ENCODE measurements around the gene NISCH. TPM values are rescaled to one million over a fixed set of nuclear protein-coding genes. Genes with fewer than 3 reads are reported as not detected.

Gene NISCH
- total and polyA plus RNA-seq, 4 donors, result 91.5 to 161 (median 113) TPM

GRCh38 chr3:52454938-52455282, 494 bp upstream of the NISCH start:
- Histone ChIP-seq H3K4me1 (ENCODE audit: control insufficient read depth, insufficient read depth, low read length) (peaks cover 33% of the 10 kb centered on the region), H3K4me3 (ENCODE audit: low read depth, low read length) (peak overlapping the region; percentile 93), H3K36me3 (ENCODE audit: control insufficient read depth, insufficient read depth, low read length) (peaks cover 23% of the 10 kb centered on the region), H3K9me3 (ENCODE audit: control insufficient read depth, insufficient read depth, low read length) (no peaks in the 10 kb centered on the region), H3K27ac (ENCODE audit: low read depth, low read length) (peak overlapping the region; percentile 91), H3K27me3 (ENCODE audit: control insufficient read depth, insufficient read depth, low read length) (no peaks in the 10 kb centered on the region)
- no peak for DNase-seq (ENCODE audit: low read depth in 4 of 6, low spot score in 6 of 6)
- 61% methylated on average over 8 of the region's 11 CpGs for WGBS (ENCODE audit: insufficient coverage)

- WGBS (ENCODE audit: insufficient coverage), result 0% methylated on average over 7 of the region's 13 CpGs
- peaks cover 32% of the 10 kb centered on the region for H3K36me3 ChIP-seq (ENCODE audit: control insufficient read depth, insufficient read depth, low read length)
- H3K27ac ChIP-seq (ENCODE audit: low read depth, low read length), result peak overlapping the region; percentile 85
- peaks cover 33% of the 10 kb centered on the region for H3K4me1 ChIP-seq (ENCODE audit: control insufficient read depth, insufficient read depth, low read length)
- no peaks in the 10 kb centered on the region for H3K9me3 ChIP-seq (ENCODE audit: control insufficient read depth, insufficient read depth, low read length)
- no peaks in the 10 kb centered on the region for H3K27me3 ChIP-seq (ENCODE audit: control insufficient read depth, insufficient read depth, low read length)
- peak overlapping the region; percentile 93 for H3K4me3 ChIP-seq (ENCODE audit: low read depth, low read length)
- DNase-seq (ENCODE audit: low read depth in 4 of 6, low spot score in 6 of 6), result peak in 3 of 6 donors; percentile 22 to 78 (median 74)
These were observed 880 bp downstream of the NISCH start for GRCh38 chr3:52456169-52456799.

GRCh38 chr3:52456800-52457183, 1.4 kb downstream of the NISCH start:
- WGBS (ENCODE audit: insufficient coverage), result 33% methylated on average over 1 of the region's 5 CpGs

DNA sequence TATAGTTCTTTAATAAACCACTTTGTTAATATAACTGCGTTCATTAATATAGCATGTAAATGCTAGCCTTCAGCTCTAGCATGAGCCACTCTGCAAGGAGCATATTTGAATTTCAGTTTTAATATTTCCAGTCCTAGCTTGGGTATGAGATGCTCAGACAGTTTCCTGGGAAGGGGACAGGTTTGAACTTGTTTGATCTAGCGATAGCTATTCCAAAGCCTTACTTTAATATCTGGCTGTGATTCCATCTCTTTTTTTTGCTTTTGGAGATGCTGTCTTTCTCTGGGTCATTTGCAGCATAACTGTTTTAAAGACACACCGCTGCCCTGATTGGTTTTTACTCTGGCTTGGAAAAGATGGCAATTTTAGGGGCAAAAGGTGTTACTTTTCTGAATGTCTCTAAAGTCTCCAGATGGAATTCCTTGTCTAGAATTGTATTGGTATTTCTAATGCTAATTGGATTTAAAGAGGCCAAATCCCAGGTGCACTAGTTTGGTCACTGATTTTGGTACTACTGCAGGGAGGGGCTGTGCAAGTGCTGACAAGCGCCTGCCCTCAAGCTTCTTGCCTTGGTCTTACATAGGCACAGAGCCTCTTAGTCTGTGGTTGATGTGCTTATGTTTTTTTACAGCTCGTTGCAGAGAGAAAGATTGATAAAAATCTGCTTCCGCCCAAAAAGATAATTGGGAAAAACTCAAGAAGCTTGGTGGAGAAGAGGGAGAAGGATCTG, 2.8 kb downstream of the NISCH start:
- peaks cover 31% of the 10 kb centered on the region for H3K4me1 ChIP-seq (ENCODE audit: control insufficient read depth, insufficient read depth, low read length)
- no peaks in the 10 kb centered on the region for H3K27me3 ChIP-seq (ENCODE audit: control insufficient read depth, insufficient read depth, low read length)
- peaks cover 39% of the 10 kb centered on the region for H3K36me3 ChIP-seq (ENCODE audit: control insufficient read depth, insufficient read depth, low read length)
- no peaks in the 10 kb centered on the region for H3K9me3 ChIP-seq (ENCODE audit: control insufficient read depth, insufficient read depth, low read length)
- no peak overlapping the region for H3K4me3 ChIP-seq (ENCODE audit: low read depth, low read length)
- WGBS (ENCODE audit: insufficient coverage), result 95% methylated on average over 3 of the region's 6 CpGs
- no peak overlapping the region for H3K27ac ChIP-seq (ENCODE audit: low read depth, low read length)
- DNase-seq (ENCODE audit: low read depth in 4 of 6, low spot score in 6 of 6), result no peak

More at GRCh38 chr3:52456800-52457183, 1.4 kb downstream of the NISCH start:
- peak overlapping the region; percentile 85 for H3K27ac ChIP-seq (ENCODE audit: low read depth, low read length)
- DNase-seq (ENCODE audit: low read depth in 4 of 6, low spot score in 6 of 6), result peak in 1 of 6 donors; percentile 3
- H3K9me3 ChIP-seq (ENCODE audit: control insufficient read depth, insufficient read depth, low read length), result no peaks in the 10 kb centered on the region
- H3K4me3 ChIP-seq (ENCODE audit: low read depth, low read length), result peak overlapping the region; percentile 93
- no peaks in the 10 kb centered on the region for H3K27me3 ChIP-seq (ENCODE audit: control insufficient read depth, insufficient read depth, low read length)
- H3K36me3 ChIP-seq (ENCODE audit: control insufficient read depth, insufficient read depth, low read length), result peaks cover 34% of the 10 kb centered on the region
- H3K4me1 ChIP-seq (ENCODE audit: control insufficient read depth, insufficient read depth, low read length), result peaks cover 33% of the 10 kb centered on the region

GRCh38 chr3:52458770-52459545, 3.6 kb downstream of the NISCH start:
- H3K27ac ChIP-seq (ENCODE audit: low read depth, low read length), result no peak overlapping the region
- DNase-seq (ENCODE audit: low read depth in 4 of 6, low spot score in 6 of 6), result no peak
- H3K36me3 ChIP-seq (ENCODE audit: control insufficient read depth, insufficient read depth, low read length), result peaks cover 42% of the 10 kb centered on the region
- peaks cover 31% of the 10 kb centered on the region for H3K4me1 ChIP-seq (ENCODE audit: control insufficient read depth, insufficient read depth, low read length)
- no peaks in the 10 kb centered on the region for H3K9me3 ChIP-seq (ENCODE audit: control insufficient read depth, insufficient read depth, low read length)
- H3K4me3 ChIP-seq (ENCODE audit: low read depth, low read length), result no peak overlapping the region
- H3K27me3 ChIP-seq (ENCODE audit: control insufficient read depth, insufficient read depth, low read length), result no peaks in the 10 kb centered on the region
- 98% methylated on average over 7 of the region's 14 CpGs for WGBS (ENCODE audit: insufficient coverage)

DNA sequence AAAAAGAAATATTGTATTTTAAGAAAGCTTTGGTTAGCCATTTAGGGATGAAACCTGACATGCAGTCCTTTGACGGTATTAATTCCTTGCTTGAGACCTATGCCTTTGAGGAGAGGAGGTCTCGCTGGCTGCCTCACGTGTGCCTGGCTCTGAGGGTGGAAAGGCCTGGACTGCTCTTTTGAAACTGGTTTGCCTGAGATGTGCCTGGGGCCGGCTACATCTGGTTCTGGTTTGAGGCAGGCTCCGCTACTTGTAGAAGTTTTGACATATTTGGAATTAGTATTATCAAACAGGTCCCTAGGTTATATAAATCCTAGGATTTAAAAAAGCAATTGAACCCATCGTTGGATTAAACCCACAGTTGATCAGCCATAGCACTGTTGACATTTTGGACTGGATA, 6.5 kb downstream of the NISCH start:
- Histone ChIP-seq H3K27ac (ENCODE audit: low read depth, low read length) (no peak overlapping the region), H3K4me3 (ENCODE audit: low read depth, low read length) (no peak overlapping the region), H3K4me1 (ENCODE audit: control insufficient read depth, insufficient read depth, low read length) (peaks cover 13% of the 10 kb centered on the region), H3K27me3 (ENCODE audit: control insufficient read depth, insufficient read depth, low read length) (no peaks in the 10 kb centered on the region), H3K36me3 (ENCODE audit: control insufficient read depth, insufficient read depth, low read length) (peaks cover 66% of the 10 kb centered on the region), H3K9me3 (ENCODE audit: control insufficient read depth, insufficient read depth, low read length) (no peaks in the 10 kb centered on the region)
- DNase-seq (ENCODE audit: low read depth in 4 of 6, low spot score in 6 of 6), result no peak
- 89% methylated on average over 1 of the region's 6 CpGs for WGBS (ENCODE audit: insufficient coverage)

- no peak for DNase-seq (ENCODE audit: low read depth in 4 of 6, low spot score in 6 of 6)
These were observed 8.0 kb downstream of the NISCH start for GRCh38 chr3:52463416-52463815.

GRCh38 chr3:52468336-52468735, 12.9 kb downstream of the NISCH start:
- H3K36me3 ChIP-seq (ENCODE audit: control insufficient read depth, insufficient read depth, low read length), result peaks cover 68% of the 10 kb centered on the region
- WGBS (ENCODE audit: insufficient coverage), result 80% methylated on average over 2 of the region's 9 CpGs
- no peak overlapping the region for H3K27ac ChIP-seq (ENCODE audit: low read depth, low read length)
- no peaks in the 10 kb centered on the region for H3K9me3 ChIP-seq (ENCODE audit: control insufficient read depth, insufficient read depth, low read length)
- DNase-seq (ENCODE audit: low read depth in 4 of 6, low spot score in 6 of 6), result no peak
- no peaks in the 10 kb centered on the region for H3K27me3 ChIP-seq (ENCODE audit: control insufficient read depth, insufficient read depth, low read length)
- H3K4me3 ChIP-seq (ENCODE audit: low read depth, low read length), result no peak overlapping the region
- H3K4me1 ChIP-seq (ENCODE audit: control insufficient read depth, insufficient read depth, low read length), result peaks cover 8% of the 10 kb centered on the region

More at GRCh38 chr3:52463416-52463815, 8.0 kb downstream of the NISCH start:
- no peak overlapping the region for H3K4me3 ChIP-seq (ENCODE audit: low read depth, low read length)
- no peak overlapping the region for H3K27ac ChIP-seq (ENCODE audit: low read depth, low read length)
- H3K9me3 ChIP-seq (ENCODE audit: control insufficient read depth, insufficient read depth, low read length), result no peaks in the 10 kb centered on the region
- WGBS (ENCODE audit: insufficient coverage), result 93% methylated on average over 3 of the region's 5 CpGs
- H3K4me1 ChIP-seq (ENCODE audit: control insufficient read depth, insufficient read depth, low read length), result peaks cover 6% of the 10 kb centered on the region
- H3K27me3 ChIP-seq (ENCODE audit: control insufficient read depth, insufficient read depth, low read length), result no peaks in the 10 kb centered on the region
- peaks cover 64% of the 10 kb centered on the region for H3K36me3 ChIP-seq (ENCODE audit: control insufficient read depth, insufficient read depth, low read length)

DNA sequence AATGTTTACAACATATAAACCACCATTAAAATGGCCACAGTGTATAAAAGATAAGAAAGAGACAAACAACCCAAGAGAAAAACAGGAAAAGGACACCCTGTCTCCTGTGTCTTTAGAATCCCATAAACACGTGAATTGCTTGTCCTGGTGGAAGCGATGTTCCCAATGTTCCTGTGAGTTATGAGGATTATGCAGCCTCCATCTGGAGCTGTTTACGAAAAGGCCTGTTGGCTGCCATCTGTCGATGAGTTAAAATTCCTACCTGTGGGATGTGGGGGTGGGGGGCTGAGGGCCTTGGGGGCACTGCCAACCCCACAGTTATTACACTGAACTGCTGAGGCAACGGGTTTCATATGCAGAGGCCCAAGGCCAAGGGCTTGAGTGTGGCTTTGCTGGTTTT, 13.6 kb downstream of the NISCH start:
- WGBS (ENCODE audit: insufficient coverage), result 71% methylated on average over 4 of the region's 5 CpGs
- DNase-seq (ENCODE audit: low read depth in 4 of 6, low spot score in 6 of 6), result peak in 2 of 6 donors; percentile 50 to 58
- Histone ChIP-seq H3K27ac (ENCODE audit: low read depth, low read length) (no peak overlapping the region), H3K4me1 (ENCODE audit: control insufficient read depth, insufficient read depth, low read length) (peaks cover 8% of the 10 kb centered on the region), H3K4me3 (ENCODE audit: low read depth, low read length) (no peak overlapping the region), H3K27me3 (ENCODE audit: control insufficient read depth, insufficient read depth, low read length) (no peaks in the 10 kb centered on the region), H3K36me3 (ENCODE audit: control insufficient read depth, insufficient read depth, low read length) (peaks cover 71% of the 10 kb centered on the region), H3K9me3 (ENCODE audit: control insufficient read depth, insufficient read depth, low read length) (no peaks in the 10 kb centered on the region)
